ENCODE results near the gene MGAT4A.

MGAT4A gene

DNA sequence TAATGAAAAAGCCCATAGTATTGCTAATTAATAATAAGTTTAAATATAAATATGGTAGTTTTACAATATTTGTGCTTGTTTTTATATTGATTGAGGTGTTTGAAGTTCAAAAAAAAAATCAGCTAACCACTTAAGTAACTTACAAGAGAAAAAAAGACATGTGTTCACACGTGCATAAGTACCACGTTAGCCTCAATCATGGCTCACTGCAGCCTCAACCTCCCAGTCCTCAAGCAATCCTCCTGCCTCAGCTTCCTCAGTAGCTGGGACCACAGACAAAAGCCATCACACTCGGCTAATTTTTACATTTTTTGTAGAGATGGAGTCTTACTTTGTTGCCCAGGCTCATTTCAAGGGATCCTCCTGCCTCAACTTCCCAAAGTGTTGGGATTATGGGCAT, 19.4 kb downstream of the MGAT4A start:
- Histone ChIP-seq H3F3A (ENCODE audit: low read depth) (peaks cover 13% of the 10 kb centered on the region; the same call in 1 of the 2 replicates), H3K4me1 (ENCODE audit: insufficient read depth, low read length, poor library complexity, severe bottlenecking) (peaks cover 50% of the 10 kb centered on the region), H2AFZ (ENCODE audit: low read length) (no peak overlapping the region), H4K20me1 (ENCODE audit: insufficient read depth, low read length, poor library complexity, severe bottlenecking) (no peaks in the 10 kb centered on the region), H3K79me2 (ENCODE audit: insufficient read depth, low read length) (peaks cover 46% of the 10 kb centered on the region), H3K36me3 (ENCODE audit: insufficient read depth, low read length) (no peaks in the 10 kb centered on the region), H3K9me3 (ENCODE audit: insufficient read depth, low read depth, low read length) (no peaks in the 10 kb centered on the region), H3K9me2 (replicated peaks; ENCODE audit: low read depth, low read length) (no peaks in the 10 kb centered on the region), H3K27me3 (ENCODE audit: insufficient read depth, low read length, poor library complexity, severe bottlenecking) (no peaks in the 10 kb centered on the region), H3K9ac (ENCODE audit: low read depth, low read length, poor library complexity, severe bottlenecking) (no peak overlapping the region), H3K4me2 (ENCODE audit: low read depth, low read length, poor library complexity, severe bottlenecking) (peak overlapping the region; percentile 61), H3K4me3 (ENCODE audit: low read length, poor library complexity, severe bottlenecking) (no peak overlapping the region)
- TF ChIP-seq, protein P1, sequence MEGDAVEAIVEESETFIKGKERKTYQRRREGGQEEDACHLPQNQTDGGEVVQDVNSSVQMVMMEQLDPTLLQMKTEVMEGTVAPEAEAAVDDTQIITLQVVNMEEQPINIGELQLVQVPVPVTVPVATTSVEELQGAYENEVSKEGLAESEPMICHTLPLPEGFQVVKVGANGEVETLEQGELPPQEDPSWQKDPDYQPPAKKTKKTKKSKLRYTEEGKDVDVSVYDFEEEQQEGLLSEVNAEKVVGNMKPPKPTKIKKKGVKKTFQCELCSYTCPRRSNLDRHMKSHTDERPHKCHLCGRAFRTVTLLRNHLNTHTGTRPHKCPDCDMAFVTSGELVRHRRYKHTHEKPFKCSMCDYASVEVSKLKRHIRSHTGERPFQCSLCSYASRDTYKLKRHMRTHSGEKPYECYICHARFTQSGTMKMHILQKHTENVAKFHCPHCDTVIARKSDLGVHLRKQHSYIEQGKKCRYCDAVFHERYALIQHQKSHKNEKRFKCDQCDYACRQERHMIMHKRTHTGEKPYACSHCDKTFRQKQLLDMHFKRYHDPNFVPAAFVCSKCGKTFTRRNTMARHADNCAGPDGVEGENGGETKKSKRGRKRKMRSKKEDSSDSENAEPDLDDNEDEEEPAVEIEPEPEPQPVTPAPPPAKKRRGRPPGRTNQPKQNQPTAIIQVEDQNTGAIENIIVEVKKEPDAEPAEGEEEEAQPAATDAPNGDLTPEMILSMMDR (conservative IDR thresholded peaks at IDR 0.05; ENCODE audit: low read length), result no peak
- no peak for TF ChIP-seq EZH2phosphoT487 (IDR thresholded peaks at IDR 0.05; ENCODE audit: borderline replicate concordance)

DNA sequence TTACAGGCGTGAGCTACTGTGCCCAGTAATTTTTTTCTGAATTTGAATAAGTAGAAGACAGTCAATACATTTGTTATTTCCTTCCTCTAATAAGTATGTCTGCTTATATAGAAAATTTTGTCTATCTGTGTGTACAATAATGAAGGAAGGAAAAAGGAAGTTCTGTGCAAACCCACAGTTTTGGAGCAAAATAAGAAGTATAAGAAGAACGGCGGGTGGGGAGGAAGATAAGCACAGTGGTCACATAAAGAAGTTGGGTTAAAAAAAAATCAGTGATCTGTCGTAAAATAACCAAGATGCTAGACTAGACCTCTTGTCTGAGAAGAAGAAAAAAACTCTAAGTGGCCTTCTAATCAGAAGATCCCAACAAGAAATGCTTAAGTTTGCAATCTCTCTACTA, 20.2 kb downstream of the MGAT4A start:
- H3K4me3 ChIP-seq (ENCODE audit: low read length, poor library complexity, severe bottlenecking), result peak overlapping the region; percentile 33
- H3K4me2 ChIP-seq (ENCODE audit: low read depth, low read length, poor library complexity, severe bottlenecking), result peak overlapping the region; percentile 61
- H3K9ac ChIP-seq (ENCODE audit: low read depth, low read length, poor library complexity, severe bottlenecking), result no peak overlapping the region
- H3F3A ChIP-seq (ENCODE audit: low read depth), result peaks cover 13% of the 10 kb centered on the region; the same call in 1 of the 2 replicates
- H3K79me2 ChIP-seq (ENCODE audit: insufficient read depth, low read length), result peaks cover 49% of the 10 kb centered on the region
- no peaks in the 10 kb centered on the region for H3K36me3 ChIP-seq (ENCODE audit: insufficient read depth, low read length)
- no peaks in the 10 kb centered on the region for H3K9me3 ChIP-seq (ENCODE audit: insufficient read depth, low read depth, low read length)
- TF ChIP-seq, protein P1 (conservative IDR thresholded peaks at IDR 0.05; ENCODE audit: low read length), result no peak
- TF ChIP-seq EZH2phosphoT487 (IDR thresholded peaks at IDR 0.05; ENCODE audit: borderline replicate concordance), result no peak
- peaks cover 49% of the 10 kb centered on the region for H3K4me1 ChIP-seq (ENCODE audit: insufficient read depth, low read length, poor library complexity, severe bottlenecking)
- H2AFZ ChIP-seq (ENCODE audit: low read length), result no peak overlapping the region
- no peaks in the 10 kb centered on the region for H3K9me2 ChIP-seq (replicated peaks; ENCODE audit: low read depth, low read length)
- no peaks in the 10 kb centered on the region for H3K27me3 ChIP-seq (ENCODE audit: insufficient read depth, low read length, poor library complexity, severe bottlenecking)
- H4K20me1 ChIP-seq (ENCODE audit: insufficient read depth, low read length, poor library complexity, severe bottlenecking), result no peaks in the 10 kb centered on the region

DNA sequence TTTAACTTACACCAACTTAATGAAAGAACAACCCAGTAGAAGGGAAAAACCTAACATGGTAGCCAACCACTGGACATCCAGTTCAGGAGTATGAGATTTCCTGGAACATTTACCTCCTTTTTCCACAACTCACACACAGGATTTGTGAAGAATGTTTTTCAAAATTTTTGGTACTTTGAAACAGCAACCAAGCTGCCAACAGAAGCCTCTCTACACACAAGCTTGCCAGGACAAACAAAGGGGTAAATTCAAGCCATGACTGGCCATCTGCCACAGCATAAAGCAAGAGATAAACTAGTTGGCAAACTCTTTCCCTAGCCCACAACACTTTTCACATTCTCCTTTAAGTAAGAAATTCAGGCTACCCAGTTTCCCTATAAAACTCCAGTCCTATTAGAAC, 21.4 kb downstream of the MGAT4A start:
- no peaks in the 10 kb centered on the region for H3K27me3 ChIP-seq (ENCODE audit: insufficient read depth, low read length, poor library complexity, severe bottlenecking)

More for the DNA sequence above, 21.4 kb downstream of the MGAT4A start:
- Histone ChIP-seq H3K36me3 (ENCODE audit: insufficient read depth, low read length) (no peaks in the 10 kb centered on the region), H3K79me2 (ENCODE audit: insufficient read depth, low read length) (peaks cover 56% of the 10 kb centered on the region), H3K9me2 (replicated peaks; ENCODE audit: low read depth, low read length) (no peaks in the 10 kb centered on the region), H3F3A (ENCODE audit: low read depth) (peaks cover 13% of the 10 kb centered on the region; the same call in 1 of the 2 replicates), H2AFZ (ENCODE audit: low read length) (no peak overlapping the region), H3K9me3 (ENCODE audit: insufficient read depth, low read depth, low read length) (no peaks in the 10 kb centered on the region), H3K4me1 (ENCODE audit: insufficient read depth, low read length, poor library complexity, severe bottlenecking) (peaks cover 50% of the 10 kb centered on the region), H3K4me3 (ENCODE audit: low read length, poor library complexity, severe bottlenecking) (peak overlapping the region; percentile 31), H4K20me1 (ENCODE audit: insufficient read depth, low read length, poor library complexity, severe bottlenecking) (no peaks in the 10 kb centered on the region), H3K9ac (ENCODE audit: low read depth, low read length, poor library complexity, severe bottlenecking) (peak overlapping the region; percentile 23), H3K4me2 (ENCODE audit: low read depth, low read length, poor library complexity, severe bottlenecking) (peak overlapping the region; percentile 61)
- TF ChIP-seq, protein P1 (conservative IDR thresholded peaks at IDR 0.05; ENCODE audit: low read length), result no peak
- TF ChIP-seq EZH2phosphoT487 (IDR thresholded peaks at IDR 0.05; ENCODE audit: borderline replicate concordance), result no peak

Measured in Loucy (cell line).